ENCODE results near the gene POLR3GL. TPM values are rescaled to one million over a fixed set of nuclear protein-coding genes. Genes with fewer than 3 reads are reported as not detected.

Gene POLR3GL
- total and polyA plus RNA-seq, 4 donors, result 23.8 to 89.0 (median 49.9) TPM

- DNase-seq, result no peak
- Histone ChIP-seq H3K27me3 (ENCODE audit: control insufficient read depth in 1 of 2, insufficient read depth in 2 of 2, low read length in 1 of 2) (no peaks in the 10 kb centered on the region), H3K4me1 (ENCODE audit: control insufficient read depth in 1 of 2, insufficient read depth in 2 of 2, low read length in 2 of 2) (peaks cover 6 to 8% of the 10 kb centered on the region in 2 donors), H3K27ac (ENCODE audit: low read depth in 1 of 2, low read length in 2 of 2) (peak overlapping the region in 1 of 2 donors; percentile 90), H3K9me3 (ENCODE audit: control insufficient read depth, low read length) (no peaks in the 10 kb centered on the region), H3K4me3 (ENCODE audit: low read length in 2 of 2) (no peak overlapping the region), H3K36me3 (ENCODE audit: control insufficient read depth in 1 of 2, insufficient read depth in 2 of 2, low read length in 1 of 2) (no peaks in the 10 kb centered on the region)
- ATAC-seq (ENCODE audit: low FRiP score), result no peak
- WGBS, 2 donors, result 73 to 76% methylated on average over 1 of the region's 1 CpG
- intact Hi-C loops (cut with DNase I), result loop anchor here in 1 of 2 donors (2.0 kb wide), 1 partner anchor 14 kb away; the partner anchor contains the start of gene TXNIP
These were observed 18.8 kb downstream of the POLR3GL start for GRCh38 chr1:145983206-145983675.

DNA sequence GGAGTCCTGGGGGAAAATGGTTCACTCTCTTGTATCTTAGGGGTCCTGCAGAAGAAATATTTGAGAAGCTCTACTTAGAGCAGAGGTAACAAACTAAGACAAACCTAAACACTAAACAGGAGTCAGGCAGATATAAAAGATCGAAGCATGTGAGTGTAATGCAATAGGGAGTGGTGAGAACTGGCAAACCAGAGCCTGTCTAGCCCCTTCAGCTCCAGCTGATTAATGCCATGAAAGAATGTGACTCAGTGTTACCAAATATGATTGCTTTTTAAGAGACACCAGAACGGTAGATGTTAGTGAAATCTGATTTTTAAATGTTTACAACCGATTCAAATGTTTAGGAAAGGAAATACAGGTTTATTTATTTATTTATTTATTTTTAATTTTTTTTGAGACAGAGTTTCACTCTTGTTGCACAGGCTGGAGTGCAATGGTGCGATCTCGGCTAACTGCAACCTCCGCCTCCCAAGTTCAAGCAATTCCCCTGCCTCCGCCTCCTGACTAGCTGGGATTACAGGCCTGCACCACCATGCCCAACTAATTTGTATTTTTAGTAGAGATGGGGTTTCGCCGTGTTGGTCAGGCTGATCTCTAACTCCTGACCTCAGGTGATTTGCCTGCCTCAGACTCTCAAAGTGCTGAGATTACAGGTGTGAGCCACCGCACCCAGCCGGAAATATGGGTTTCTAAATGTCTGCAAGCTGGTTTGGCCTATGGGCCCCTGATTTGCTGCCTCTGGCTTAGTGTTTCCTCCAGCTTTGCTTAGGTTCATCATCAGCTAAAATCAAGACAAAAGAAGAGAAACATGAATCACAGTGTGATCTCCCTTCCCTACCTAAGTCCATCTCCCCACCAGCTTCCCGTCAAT, 19.7 kb downstream of the POLR3GL start:
- H3K27ac ChIP-seq (ENCODE audit: low read depth in 1 of 2, low read length in 2 of 2), result peak overlapping the region; percentile 18 to 46
- no peaks in the 10 kb centered on the region for H3K9me3 ChIP-seq (ENCODE audit: control insufficient read depth, low read length)
- WGBS, 2 donors, result 91 to 95% methylated on average over 12 of the region's 12 CpGs
- H3K4me1 ChIP-seq (ENCODE audit: control insufficient read depth in 1 of 2, insufficient read depth in 2 of 2, low read length in 2 of 2), result peaks cover 6 to 7% of the 10 kb centered on the region in 2 donors
- DNase-seq, result no peak
- no peak for ATAC-seq (ENCODE audit: low FRiP score)
- H3K27me3 ChIP-seq (ENCODE audit: control insufficient read depth in 1 of 2, insufficient read depth in 2 of 2, low read length in 1 of 2), result no peaks in the 10 kb centered on the region
- intact Hi-C loops (cut with DNase I), result loop anchor here in 1 of 2 donors (2.0 kb wide), 1 partner anchor 13 kb away; the partner anchor contains the start of gene TXNIP
- H3K36me3 ChIP-seq (ENCODE audit: control insufficient read depth in 1 of 2, insufficient read depth in 2 of 2, low read length in 1 of 2), result no peaks in the 10 kb centered on the region
- no peak overlapping the region for H3K4me3 ChIP-seq (ENCODE audit: low read length in 2 of 2)

DNA sequence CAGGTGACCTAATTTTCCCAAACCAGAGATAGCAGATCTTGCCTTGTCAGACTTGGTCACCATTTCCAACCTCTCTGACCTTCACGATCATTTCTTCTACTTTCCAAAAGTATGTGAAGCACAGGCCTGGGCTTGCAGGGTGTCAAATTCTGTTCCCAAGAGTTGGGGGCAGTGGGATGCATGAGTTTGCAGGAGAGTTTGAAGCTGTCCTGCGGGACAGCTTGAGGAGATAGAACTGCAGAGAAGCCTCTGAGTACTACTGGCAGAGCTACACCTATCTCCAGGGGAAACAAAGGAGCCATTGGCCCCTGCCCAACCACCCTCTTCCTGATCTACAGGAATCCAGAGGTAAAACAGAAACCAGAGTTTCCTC, 20.6 kb downstream of the POLR3GL start:
- H3K4me3 ChIP-seq (ENCODE audit: low read length in 2 of 2), result no peak overlapping the region
- intact Hi-C loops (cut with DNase I), result no loop called here
- no peaks in the 10 kb centered on the region for H3K9me3 ChIP-seq (ENCODE audit: control insufficient read depth, low read length)
- H3K27ac ChIP-seq (ENCODE audit: low read depth in 1 of 2, low read length in 2 of 2), result peak overlapping the region in 1 of 2 donors; percentile 82
- H3K4me1 ChIP-seq (ENCODE audit: control insufficient read depth in 1 of 2, insufficient read depth in 2 of 2, low read length in 2 of 2), result peaks cover 3 to 7% of the 10 kb centered on the region in 2 donors
- H3K36me3 ChIP-seq (ENCODE audit: control insufficient read depth in 1 of 2, insufficient read depth in 2 of 2, low read length in 1 of 2), result no peaks in the 10 kb centered on the region
- WGBS, 2 donors, result 70 to 82% methylated on average over 2 of the region's 2 CpGs
- DNase-seq (no peak), ATAC-seq (ENCODE audit: low FRiP score) (no peak)
- no peaks in the 10 kb centered on the region for H3K27me3 ChIP-seq (ENCODE audit: control insufficient read depth in 1 of 2, insufficient read depth in 2 of 2, low read length in 1 of 2)

DNA sequence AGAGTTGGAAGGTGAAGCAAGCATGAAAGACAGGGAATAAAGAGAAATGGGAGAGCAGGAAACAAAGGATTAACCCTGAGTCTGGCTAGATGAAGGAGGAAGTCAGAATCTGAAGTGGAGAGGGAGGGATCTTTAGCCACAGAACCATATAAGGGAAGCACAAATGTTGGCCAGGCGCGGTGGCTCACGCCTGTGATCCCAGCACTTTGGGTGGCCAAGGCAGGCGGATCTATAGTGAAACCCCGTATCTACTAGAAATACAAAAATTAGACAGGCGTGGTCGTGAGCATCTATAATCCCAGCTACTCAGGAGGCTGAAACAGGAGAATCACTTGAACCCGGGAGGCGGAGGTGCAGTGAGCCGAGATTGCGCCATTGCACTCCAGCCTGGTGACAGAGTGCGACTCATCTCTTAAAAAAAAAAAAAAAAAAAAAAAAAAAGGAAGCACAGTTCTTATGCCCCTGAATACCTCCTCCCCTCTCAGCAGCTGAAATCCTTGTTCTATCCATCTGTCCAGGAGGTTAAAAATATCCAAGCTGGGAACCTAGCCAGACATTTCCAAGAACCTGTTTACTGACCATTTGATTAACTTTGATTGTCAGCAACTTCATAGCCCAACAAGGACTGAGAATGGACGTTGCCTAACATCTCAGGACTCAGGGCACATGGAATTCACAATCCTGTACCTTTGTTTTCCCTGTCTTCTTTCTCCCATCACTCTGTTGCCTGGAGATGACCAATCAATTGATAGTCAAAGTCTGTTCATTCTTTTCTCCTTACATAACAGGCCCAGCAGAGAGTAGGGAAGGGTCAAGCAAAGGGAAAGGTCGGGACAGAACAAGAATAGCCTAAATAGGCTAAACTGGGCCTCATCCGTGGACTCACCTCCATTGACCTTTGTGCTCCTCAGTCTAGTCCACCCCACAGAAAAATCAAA, 21.3 kb downstream of the POLR3GL start:
- no peaks in the 10 kb centered on the region for H3K36me3 ChIP-seq (ENCODE audit: control insufficient read depth in 1 of 2, insufficient read depth in 2 of 2, low read length in 1 of 2)
- 68 to 69% methylated on average over 15 of the region's 15 CpGs for WGBS, 2 donors
- no peaks in the 10 kb centered on the region for H3K27me3 ChIP-seq (ENCODE audit: control insufficient read depth in 1 of 2, insufficient read depth in 2 of 2, low read length in 1 of 2)
- H3K4me3 ChIP-seq (ENCODE audit: low read length in 2 of 2), result no peak overlapping the region
- peak; percentile 12 for ATAC-seq (ENCODE audit: low FRiP score)
- peak in 1 of 2 donors; percentile 71 for DNase-seq
- no peaks in the 10 kb centered on the region for H3K9me3 ChIP-seq (ENCODE audit: control insufficient read depth, low read length)
- H3K27ac ChIP-seq (ENCODE audit: low read depth in 1 of 2, low read length in 2 of 2), result peak overlapping the region; percentile 42 to 65
- intact Hi-C loops (cut with DNase I), result no loop called here
- H3K4me1 ChIP-seq (ENCODE audit: control insufficient read depth in 1 of 2, insufficient read depth in 2 of 2, low read length in 2 of 2), result peaks cover under 1 to 3% of the 10 kb centered on the region in 2 donors

DNA sequence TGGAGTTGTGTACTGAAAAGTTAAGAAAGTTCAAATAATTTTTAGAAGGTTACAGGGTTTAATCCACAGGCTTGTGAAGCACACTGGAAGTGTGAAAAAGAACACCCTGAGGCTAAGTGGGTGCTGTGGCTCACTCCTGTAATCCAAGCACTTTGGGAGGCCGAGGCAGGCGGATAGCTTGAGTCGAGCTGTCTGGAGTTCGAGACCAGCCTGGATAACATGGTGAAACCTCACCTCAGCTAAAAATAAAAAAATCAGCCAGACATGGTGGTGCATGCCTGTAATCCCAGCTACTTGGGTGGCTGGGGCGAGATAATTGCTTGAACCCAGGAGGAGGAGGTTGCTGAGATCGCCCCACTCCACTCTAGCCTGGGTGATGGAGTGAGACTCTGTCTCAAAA, 22.1 kb downstream of the POLR3GL start:
- DNase-seq (no peak), ATAC-seq (ENCODE audit: low FRiP score) (no peak)
- 97 to 99% methylated on average over 6 of the region's 6 CpGs for WGBS, 2 donors
- Histone ChIP-seq H3K9me3 (ENCODE audit: control insufficient read depth, low read length) (no peaks in the 10 kb centered on the region), H3K27me3 (ENCODE audit: control insufficient read depth in 1 of 2, insufficient read depth in 2 of 2, low read length in 1 of 2) (no peaks in the 10 kb centered on the region), H3K4me1 (ENCODE audit: control insufficient read depth in 1 of 2, insufficient read depth in 2 of 2, low read length in 2 of 2) (peaks cover 0 to 3% of the 10 kb centered on the region in 2 donors), H3K4me3 (ENCODE audit: low read length in 2 of 2) (no peak overlapping the region), H3K27ac (ENCODE audit: low read depth in 1 of 2, low read length in 2 of 2) (no peak overlapping the region), H3K36me3 (ENCODE audit: control insufficient read depth in 1 of 2, insufficient read depth in 2 of 2, low read length in 1 of 2) (no peaks in the 10 kb centered on the region)
- intact Hi-C loops (cut with DNase I), result no loop called here

DNA sequence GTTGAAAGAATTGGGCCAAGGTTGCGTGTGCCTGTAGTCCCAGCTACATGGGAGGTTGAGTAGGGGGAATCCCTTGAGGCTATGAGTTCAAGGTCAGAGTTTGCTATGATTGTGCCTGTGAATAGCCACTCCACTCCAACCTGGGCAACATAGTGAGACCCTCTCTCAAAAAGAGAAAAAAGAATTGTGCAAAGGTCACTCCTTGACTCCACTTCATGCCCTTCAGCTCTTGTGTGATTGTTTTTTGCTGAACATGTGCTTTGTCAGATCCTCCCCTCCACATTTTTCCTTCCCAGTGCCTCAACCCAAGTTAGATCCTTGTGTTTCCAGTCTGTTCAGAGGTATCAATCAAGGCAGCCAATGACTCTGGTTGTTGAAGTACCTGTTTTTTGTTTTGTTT, 23.4 kb downstream of the POLR3GL start:
- Histone ChIP-seq H3K4me1 (ENCODE audit: control insufficient read depth in 1 of 2, insufficient read depth in 2 of 2, low read length in 2 of 2) (peaks cover 0 to 6% of the 10 kb centered on the region in 2 donors), H3K4me3 (ENCODE audit: low read length in 2 of 2) (no peak overlapping the region), H3K27ac (ENCODE audit: low read depth in 1 of 2, low read length in 2 of 2) (no peak overlapping the region), H3K9me3 (ENCODE audit: control insufficient read depth, low read length) (no peaks in the 10 kb centered on the region), H3K36me3 (ENCODE audit: control insufficient read depth in 1 of 2, insufficient read depth in 2 of 2, low read length in 1 of 2) (no peaks in the 10 kb centered on the region), H3K27me3 (ENCODE audit: control insufficient read depth in 1 of 2, insufficient read depth in 2 of 2, low read length in 1 of 2) (no peaks in the 10 kb centered on the region)
- DNase-seq (no peak), ATAC-seq (ENCODE audit: low FRiP score) (no peak)
- 100% methylated on average over 1 of the region's 1 CpG for WGBS, 2 donors
- intact Hi-C loops (cut with DNase I), result no loop called here

GRCh38 chr1:145988773-145989172, 24.3 kb downstream of the POLR3GL start:
- WGBS, 2 donors, result 76 to 84% methylated on average over 5 of the region's 5 CpGs
- Histone ChIP-seq H3K9me3 (ENCODE audit: control insufficient read depth, low read length) (no peaks in the 10 kb centered on the region), H3K4me3 (ENCODE audit: low read length in 2 of 2) (no peak overlapping the region), H3K36me3 (ENCODE audit: control insufficient read depth in 1 of 2, insufficient read depth in 2 of 2, low read length in 1 of 2) (peaks cover 0 to 4% of the 10 kb centered on the region in 2 donors), H3K4me1 (ENCODE audit: control insufficient read depth in 1 of 2, insufficient read depth in 2 of 2, low read length in 2 of 2) (peaks cover 0 to 14% of the 10 kb centered on the region in 2 donors), H3K27ac (ENCODE audit: low read depth in 1 of 2, low read length in 2 of 2) (no peak overlapping the region), H3K27me3 (ENCODE audit: control insufficient read depth in 1 of 2, insufficient read depth in 2 of 2, low read length in 1 of 2) (no peaks in the 10 kb centered on the region)
- intact Hi-C loops (cut with DNase I), result no loop called here
- DNase-seq (no peak), ATAC-seq (ENCODE audit: low FRiP score) (no peak)

GRCh38 chr1:145990249-145990855, 25.9 kb downstream of the POLR3GL start:
- Histone ChIP-seq H3K4me1 (ENCODE audit: control insufficient read depth in 1 of 2, insufficient read depth in 2 of 2, low read length in 2 of 2) (peaks cover 8 to 20% of the 10 kb centered on the region in 2 donors), H3K27ac (ENCODE audit: low read depth in 1 of 2, low read length in 2 of 2) (no peak overlapping the region), H3K27me3 (ENCODE audit: control insufficient read depth in 1 of 2, insufficient read depth in 2 of 2, low read length in 1 of 2) (no peaks in the 10 kb centered on the region), H3K4me3 (ENCODE audit: low read length in 2 of 2) (no peak overlapping the region), H3K36me3 (ENCODE audit: control insufficient read depth in 1 of 2, insufficient read depth in 2 of 2, low read length in 1 of 2) (peaks cover 6 to 8% of the 10 kb centered on the region in 2 donors), H3K9me3 (ENCODE audit: control insufficient read depth, low read length) (no peaks in the 10 kb centered on the region)
- intact Hi-C loops (cut with DNase I), result no loop called here
- no peak for DNase-seq
- no peak for ATAC-seq (ENCODE audit: low FRiP score)
- WGBS, 2 donors, result 92 to 94% methylated on average over 7 of the region's 7 CpGs

All from aorta (tissue), 5 donors.